Fibroblast of upper back skin (primary cell): ENCODE measurements around the gene KRTAP15-1.

Experiments
- DNase-seq: peaks from one replicate; pipeline ENCODE4 v3.0.0-alpha.2; 2013

Gene KRTAP15-1, protein sequence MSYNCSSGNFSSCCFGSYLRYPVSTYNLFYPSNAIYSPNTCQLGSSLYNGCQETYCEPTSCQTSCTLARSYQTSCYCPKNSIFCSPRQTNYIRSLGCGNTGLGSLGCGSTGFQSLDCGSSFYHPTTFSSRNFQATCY

GRCh38 chr21:30439975-30440374, at the start of gene KRTAP15-1:
Gene KRTAP15-1 (plus strand): TSS chr21:30440275. CDS start chr21:30440328, 53 bp downstream.
- no peak for DNase-seq

DNA sequence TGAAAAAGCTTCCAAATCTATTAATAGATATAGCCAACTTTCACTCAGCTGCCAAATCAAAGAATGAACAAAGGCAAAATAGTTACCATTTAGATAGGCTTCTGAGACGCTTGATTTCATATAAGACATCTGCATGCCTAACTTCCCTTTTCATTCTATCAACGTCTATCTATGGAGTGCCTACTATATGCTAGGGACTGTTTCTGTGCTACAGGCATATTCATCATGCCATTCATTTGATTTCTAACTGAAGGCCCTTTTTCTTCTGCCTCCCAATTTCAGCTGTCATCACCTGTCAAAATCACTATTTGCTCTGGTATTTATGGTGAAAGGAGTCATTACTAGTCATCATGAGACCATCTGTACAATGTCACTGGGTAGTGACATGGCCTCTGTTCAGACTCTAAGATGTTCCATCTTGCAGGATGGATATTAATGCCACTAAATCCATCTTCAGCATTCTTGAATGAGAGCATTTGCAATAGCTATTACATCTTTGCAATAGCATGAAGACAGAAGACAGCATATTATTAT, 48.5 kb upstream of the KRTAP15-1 start:
- DNase-seq = no peak

DNA sequence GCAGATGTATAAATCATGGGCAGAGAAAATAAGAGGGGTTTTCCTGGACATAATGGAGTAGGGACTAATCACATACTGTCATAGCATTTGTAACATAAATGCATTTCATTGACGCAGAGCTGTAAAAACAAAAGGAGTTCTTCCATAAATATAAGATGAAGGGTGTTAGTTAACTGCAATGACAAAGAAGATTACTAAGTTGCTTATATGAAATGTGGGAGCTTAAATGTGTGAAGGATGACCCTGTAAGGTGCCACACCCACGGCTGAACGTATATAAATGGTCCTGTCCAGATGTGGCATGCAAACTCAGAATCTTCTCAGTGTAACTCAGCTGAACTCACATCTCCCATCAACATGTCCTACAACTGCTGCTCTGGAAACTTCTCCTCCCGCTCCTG, 44.3 kb upstream of the KRTAP15-1 start, which contains the start of gene KRTAP13-1:
KRTAP13-1 (plus strand) TSS at position 301 of the 400 bp plus-strand sequence; CDS start at position 357, 56 bp downstream.
- DNase-seq = no peak

GRCh38 chr21:30408782-30409494, 31.1 kb upstream of the KRTAP15-1 start:
- peak; percentile 48 for DNase-seq

GRCh38 chr21:30415993-30416392, 24.1 kb upstream of the KRTAP15-1 start:
- no peak for DNase-seq

DNA sequence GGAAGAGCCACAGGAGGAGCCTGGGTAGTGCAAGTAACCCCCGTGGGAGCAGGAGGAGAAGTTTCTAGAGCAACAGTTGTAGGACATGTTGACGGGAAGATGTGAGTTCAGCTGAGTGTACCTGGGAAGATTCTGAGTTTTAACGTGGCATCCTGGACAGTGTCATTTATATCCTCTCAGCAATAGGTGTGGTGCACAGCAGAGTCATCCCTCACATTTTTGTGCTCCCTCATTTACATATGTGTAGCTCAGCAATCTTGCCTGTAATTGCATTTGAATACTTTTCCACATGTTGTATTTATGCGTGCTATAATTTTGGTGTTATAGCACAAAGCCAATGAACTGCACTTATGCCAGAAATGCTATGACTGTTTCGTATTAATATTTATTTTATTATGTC, 14.2 kb upstream of the KRTAP15-1 start, which contains the start of gene KRTAP13-3:
KRTAP13-3 (minus strand) TSS at position 101 of the 400 bp plus-strand sequence; CDS start at position 87, 14 bp downstream.
- DNase-seq = no peak

GRCh38 chr21:30426731-30427130, 13.3 kb upstream of the KRTAP15-1 start:
- no peak for DNase-seq

DNA sequence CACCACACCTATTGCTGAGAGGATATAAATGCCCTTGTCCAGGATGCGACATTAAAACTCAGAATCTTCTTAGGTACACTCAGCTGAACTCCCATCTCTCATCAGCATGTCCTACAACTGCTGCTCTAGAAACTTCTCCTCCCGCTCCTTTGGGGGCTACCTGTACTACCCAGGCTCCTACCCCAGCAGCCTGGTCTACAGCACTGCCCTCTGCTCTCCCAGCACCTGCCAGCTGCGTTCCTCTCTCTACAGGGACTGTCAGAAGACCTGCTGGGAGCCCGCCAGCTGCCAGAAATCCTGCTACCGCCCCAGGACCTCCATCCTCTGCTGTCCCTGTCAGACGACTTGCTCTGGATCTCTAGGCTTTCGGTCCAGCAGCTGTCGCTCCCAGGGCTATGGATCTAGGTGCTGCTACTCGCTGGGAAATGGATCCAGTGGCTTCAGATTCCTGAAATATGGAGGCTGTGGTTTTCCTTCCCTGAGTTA, 9.9 kb upstream of the KRTAP15-1 start, which contains the start of gene KRTAP13-4:
KRTAP13-4 (plus strand) TSS at position 51 of the 486 bp plus-strand sequence; CDS start at position 107, 56 bp downstream.
- DNase-seq = no peak

GRCh38 chr21:30434033-30434631, 5.9 kb upstream of the KRTAP15-1 start:
- peak; percentile 20 for DNase-seq

DNA sequence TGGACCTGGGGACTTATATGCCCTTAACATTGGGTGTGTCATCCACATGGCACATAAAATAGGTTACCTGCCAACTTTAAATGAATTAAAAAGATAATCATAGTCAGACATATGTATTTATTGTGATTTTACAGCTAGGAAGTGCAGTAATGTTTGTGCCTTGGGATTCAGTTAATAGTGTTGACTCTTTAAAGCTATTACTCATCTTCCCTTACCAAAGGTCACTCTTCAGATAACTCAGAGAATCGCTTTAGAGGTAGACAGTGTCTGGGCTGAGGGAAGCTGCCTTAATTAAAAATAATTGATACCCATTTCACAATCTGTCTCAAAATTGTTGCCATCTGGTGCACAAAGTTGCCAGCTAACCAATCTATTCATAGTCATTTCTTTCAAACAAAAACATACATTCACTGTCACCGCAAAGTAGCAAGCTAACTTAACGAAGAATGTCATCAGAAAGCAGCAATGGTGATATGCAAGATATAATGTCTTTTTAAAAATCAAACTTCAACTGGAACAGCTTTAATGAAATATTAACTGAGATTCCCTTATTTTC, 3.0 kb upstream of the KRTAP15-1 start:
- no peak for DNase-seq

GRCh38 chr21:30443226-30443625, 3.2 kb downstream of the KRTAP15-1 start:
- DNase-seq = no peak

GRCh38 chr21:30444204-30444603, 4.1 kb downstream of the KRTAP15-1 start:
- DNase-seq = no peak

DNA sequence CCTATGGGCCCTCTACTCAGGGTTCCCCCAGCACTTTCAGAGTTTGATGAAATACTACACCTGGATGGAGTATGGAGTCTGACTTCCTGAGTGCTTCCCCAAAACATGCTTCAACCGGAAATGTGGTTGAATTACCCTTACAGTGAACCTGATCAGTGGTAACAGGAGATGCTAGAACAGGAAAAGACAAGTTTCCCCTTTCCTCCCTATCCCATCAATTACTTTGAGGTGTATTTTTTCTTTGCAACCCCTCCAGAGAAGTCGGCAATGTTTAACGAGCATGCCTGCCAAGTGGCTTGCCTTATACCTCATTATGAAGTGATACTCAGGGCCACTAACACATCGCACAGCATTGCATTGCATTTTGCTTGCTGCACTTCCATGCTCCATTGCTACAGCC, 7.0 kb downstream of the KRTAP15-1 start:
- no peak for DNase-seq

DNA sequence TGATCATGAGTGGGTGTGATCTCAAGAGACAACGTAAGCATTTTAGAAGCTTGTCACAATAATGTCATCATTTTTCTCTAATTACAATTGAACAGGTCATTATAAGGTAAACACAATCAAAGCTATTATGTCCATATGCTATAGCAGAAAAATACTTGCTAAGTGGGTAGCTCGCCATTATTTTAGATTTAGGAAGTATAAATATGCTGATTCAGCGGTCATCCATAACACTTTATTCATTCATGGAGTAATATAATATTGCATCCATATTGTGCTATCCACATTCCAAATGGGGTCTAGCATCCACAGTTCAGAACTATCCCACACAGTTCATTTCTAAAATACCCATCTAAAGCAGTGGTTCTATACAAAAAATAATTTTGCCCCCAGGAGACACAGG, 8.4 kb downstream of the KRTAP15-1 start:
- DNase-seq = no peak

DNA sequence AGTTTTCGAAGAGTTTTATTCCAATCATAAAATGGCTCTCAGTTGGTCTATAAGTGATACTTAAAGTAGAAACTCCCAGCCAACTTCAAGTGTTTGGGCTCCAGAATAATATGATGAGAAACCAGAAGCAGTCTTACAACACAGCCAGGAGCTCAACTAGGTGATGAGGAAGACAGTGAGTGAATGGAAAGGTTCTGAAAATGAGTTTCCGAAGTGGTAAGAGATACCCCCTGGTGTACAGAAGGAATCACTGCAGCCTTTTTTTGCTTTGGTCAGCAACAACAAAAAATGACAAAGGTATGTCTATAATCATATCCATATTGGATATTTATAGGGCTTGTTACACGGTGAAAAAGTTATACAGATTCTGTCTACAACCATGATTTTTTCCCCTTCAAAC, 23.6 kb downstream of the KRTAP15-1 start:
- DNase-seq = no peak

DNA sequence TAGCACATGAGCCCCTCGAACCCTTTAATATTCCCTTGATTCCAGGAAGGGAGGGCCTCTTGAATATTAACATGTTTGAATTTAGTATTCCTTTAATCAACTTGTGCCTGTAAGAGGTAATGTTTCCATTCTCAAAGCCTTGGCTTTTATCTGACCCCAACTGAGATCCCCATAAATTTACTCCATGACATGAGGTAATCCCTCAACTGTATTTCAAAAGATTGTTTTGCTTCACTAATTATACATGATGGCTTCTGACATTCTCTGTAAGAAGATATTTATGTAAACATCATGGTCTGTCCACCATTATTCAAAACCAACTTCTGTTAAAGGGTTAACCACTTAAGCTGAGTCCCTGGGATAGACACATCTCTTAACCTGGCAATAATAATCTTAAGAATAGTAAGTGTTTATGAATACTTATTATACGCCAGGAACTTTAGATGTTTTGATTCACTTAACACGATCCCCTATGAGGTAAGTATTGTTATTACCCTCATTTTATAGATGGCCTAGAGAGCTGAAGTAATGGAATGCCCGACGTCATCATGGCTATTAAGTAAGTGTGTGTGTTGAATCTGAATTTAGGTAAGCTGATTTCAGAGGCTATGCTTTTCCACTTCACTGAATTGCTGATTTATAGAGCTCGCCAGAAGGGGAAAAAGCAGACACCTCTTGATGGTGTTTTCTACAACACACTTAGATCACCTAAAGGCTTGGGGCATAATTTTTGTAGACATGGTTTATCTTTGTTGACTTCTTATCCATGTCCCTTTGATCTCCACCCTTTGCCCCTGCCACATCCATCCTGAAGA, 29.0 kb downstream of the KRTAP15-1 start:
- no peak for DNase-seq

- DNase-seq = no peak
Measured at GRCh38 chr21:30478004-30478403, 37.9 kb downstream of the KRTAP15-1 start.

DNA sequence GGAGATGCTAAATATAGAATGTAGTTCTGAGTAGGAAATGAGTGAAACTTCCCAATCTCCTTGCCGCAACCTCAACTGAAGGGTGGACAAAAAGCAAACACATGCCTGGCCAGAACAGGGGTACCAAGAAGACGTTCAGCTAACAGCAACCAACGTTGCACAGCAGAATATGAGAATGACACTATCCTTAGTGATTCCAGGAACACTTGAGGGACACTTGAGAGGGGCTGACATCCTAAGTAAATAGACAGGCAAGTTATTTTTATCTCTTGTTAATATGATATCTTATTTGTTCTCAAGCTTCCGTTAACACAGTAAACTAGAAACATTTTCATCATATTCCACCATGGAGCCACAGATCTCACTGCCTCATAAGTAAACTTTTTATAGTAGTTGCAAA, 39.2 kb downstream of the KRTAP15-1 start:
- DNase-seq = no peak

DNA sequence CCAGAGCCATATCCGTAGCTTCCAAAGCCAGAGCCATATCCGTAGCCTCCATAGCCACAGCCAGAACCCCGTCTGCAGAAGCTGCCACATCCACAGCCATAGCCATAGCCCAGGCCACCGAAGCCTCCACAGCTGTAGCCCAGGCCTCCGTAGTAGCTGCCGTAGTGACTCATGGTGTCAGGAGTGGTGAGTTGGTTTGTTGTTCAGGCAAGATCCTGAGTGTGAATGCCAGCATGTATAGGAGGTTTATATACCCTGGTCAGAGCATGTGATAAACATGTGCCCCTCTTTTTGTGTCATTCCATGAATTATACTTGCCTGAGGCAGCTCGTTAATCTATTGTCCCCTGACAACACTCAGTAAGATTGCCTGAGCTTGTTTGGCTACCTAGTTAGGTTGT, 40.1 kb downstream of the KRTAP15-1 start, which contains the start of gene KRTAP19-1:
KRTAP19-1 (minus strand) TSS at position 223 of the 400 bp plus-strand sequence; CDS start at position 173, 50 bp downstream.
- DNase-seq = no peak

DNA sequence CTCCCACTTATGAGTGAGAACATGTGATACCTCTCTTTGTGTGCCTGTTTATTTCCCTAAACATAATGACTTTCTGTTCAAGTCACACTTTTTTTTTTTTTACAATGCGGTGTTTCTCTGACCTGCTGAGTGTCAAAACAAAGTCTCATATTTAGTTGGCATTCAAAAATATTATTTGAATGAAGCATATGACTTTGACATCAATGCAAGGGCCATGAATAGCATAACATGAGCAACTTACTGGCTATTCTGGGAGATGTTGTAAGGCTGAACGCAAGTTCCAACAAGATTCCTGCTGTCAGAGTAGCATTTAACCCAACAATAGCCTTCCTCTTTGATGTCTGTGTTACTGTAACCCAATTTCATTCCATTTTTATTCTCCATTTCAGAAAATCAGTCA, 42.1 kb downstream of the KRTAP15-1 start:
- no peak for DNase-seq

DNA sequence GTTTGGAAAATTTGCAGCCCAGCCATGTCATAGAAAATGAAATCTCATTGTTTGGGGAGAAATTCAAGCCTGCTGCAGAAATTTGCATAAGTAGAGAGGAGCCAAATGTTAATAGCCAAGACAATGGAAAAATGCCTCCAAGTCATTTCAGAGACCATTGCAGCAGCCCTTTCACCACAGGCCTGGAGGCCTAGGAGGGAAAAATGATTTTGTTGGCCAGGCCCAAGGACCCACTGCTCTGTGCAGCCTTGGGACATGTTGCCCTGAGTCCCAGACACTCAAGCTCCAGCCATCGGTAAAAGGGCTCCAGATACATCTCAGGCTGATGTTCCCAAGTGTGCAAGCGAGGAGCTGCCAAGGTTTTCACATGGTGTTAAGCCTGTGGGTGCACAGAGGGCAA, 46.1 kb downstream of the KRTAP15-1 start:
- DNase-seq = no peak

GRCh38 chr21:30487336-30487735, 47.3 kb downstream of the KRTAP15-1 start, which contains the start of gene KRTAP19-2:
Gene KRTAP19-2 (minus strand): TSS chr21:30487436. CDS start chr21:30487348, 88 bp downstream.
- no peak for DNase-seq
